Right atrium auricular region (tissue), 2 donors: ENCODE data around the gene INPP5D. TPM values are rescaled to one million over a fixed set of nuclear protein-coding genes. Genes with fewer than 3 reads are reported as not detected.

Source experiments
- DNase-seq: peaks from one replicate; pipeline ENCODE4 v3.0.0-alpha.2; 2019; ENCODE audit warnings: low spot score
- H3K27ac ChIP-seq, 2 donors: fragments of 200-600 bp; sonication (generic); 1 replicate in 1 of 2; 2 replicates in 1 of 2; pipeline ENCODE4 v1.5.1; 2016 to 2019
- H3K27me3 ChIP-seq, 2 donors: fragments of 200-600 bp; sonication (generic); one replicate each; pipeline versions ENCODE4 v1.5.1 to v1.6.0; 2017 to 2019
- H3K36me3 ChIP-seq: fragments of 200-600 bp; sonication (generic); one replicate; pipeline ENCODE4 v1.5.1; 2016
- H3K4me1 ChIP-seq, 2 donors: fragments of 200-600 bp; sonication (generic); one replicate each; pipeline versions ENCODE4 v1.5.1 to v1.6.0; 2017 to 2019
- H3K4me3 ChIP-seq, 2 donors: fragments of 200-600 bp; sonication (generic); 1 replicate in 1 of 2; 2 replicates in 1 of 2; pipeline ENCODE4 v1.5.1; 2017 to 2019; ENCODE audit warnings: mild to moderate bottlenecking in 1 of 2, moderate library complexity in 1 of 2
- H3K9me3 ChIP-seq, 2 donors: fragments of 200-600 bp; sonication (generic); one replicate each; pipeline ENCODE4 v1.5.1; 2019
- CTCF ChIP-seq, 2 donors: fragments of 200-600 bp; sonication (generic); IDR thresholded peaks; one replicate each; pipeline ENCODE4 v1.5.1; 2019; ENCODE audit warnings: antibody characterized with exemption in 2 of 2
- total RNA-seq, 2 donors: library from RNA; depleted of rRNA; stranded (reverse); fragments of >200 nt; gene quantifications; one replicate each; pipeline ENCODE4 v1.1.0, GENCODE V29; 2016

The INPP5D gene
- total RNA-seq, 2 donors from 2014 or later, result 2.9 to 7.0 TPM

- no peak overlapping the region for H3K4me3 ChIP-seq
- no peak for DNase-seq
- no peak overlapping the region for H3K27ac ChIP-seq
- H3K27me3 ChIP-seq, result no peaks in the 10 kb centered on the region
- H3K9me3 ChIP-seq, result no peaks in the 10 kb centered on the region
- H3K36me3 ChIP-seq, result no peaks in the 10 kb centered on the region
- no peak for TF ChIP-seq CTCF (IDR thresholded peaks at IDR 0.05)
- peaks cover 0 to 9% of the 10 kb centered on the region in 2 donors for H3K4me1 ChIP-seq
Measured at GRCh38 chr2:233163486-233164103, 103.5 kb downstream of the INPP5D start.

- Histone ChIP-seq H3K4me1 (peaks cover 0 to 9% of the 10 kb centered on the region in 2 donors), H3K9me3 (no peaks in the 10 kb centered on the region), H3K27ac (no peak overlapping the region), H3K36me3 (no peaks in the 10 kb centered on the region), H3K4me3 (no peak overlapping the region), H3K27me3 (no peaks in the 10 kb centered on the region)
- DNase-seq, result no peak
- TF ChIP-seq CTCF (IDR thresholded peaks at IDR 0.05), result no peak
Measured at GRCh38 chr2:233164128-233164635, 104.0 kb downstream of the INPP5D start.

DNA sequence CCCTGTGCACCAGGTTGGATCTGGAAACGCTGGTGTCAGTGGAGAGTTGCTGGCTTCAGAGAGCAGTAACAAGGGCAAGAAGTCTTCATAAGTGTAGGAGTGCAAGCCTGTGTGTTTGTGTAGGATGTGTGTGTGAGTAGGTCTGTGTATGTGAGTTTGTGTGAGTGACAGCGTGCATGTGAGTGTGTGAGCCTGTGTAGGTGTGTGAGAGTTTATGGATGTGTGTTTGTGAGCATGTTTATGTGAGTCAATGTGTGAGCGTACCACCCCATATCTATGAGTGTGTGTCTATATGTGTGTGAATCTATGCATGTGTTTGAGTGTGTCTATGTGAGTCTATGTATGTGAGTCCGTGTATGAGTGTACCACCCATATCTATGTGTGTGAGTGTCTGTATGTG lies 104.8 kb downstream of the INPP5D start:
- TF ChIP-seq CTCF (IDR thresholded peaks at IDR 0.05), result no peak
- H3K9me3 ChIP-seq, result no peaks in the 10 kb centered on the region

GRCh38 chr2:233165543-233165894 lies 105.4 kb downstream of the INPP5D start:
- Histone ChIP-seq H3K36me3 (no peaks in the 10 kb centered on the region), H3K4me1 (peaks cover 0 to 9% of the 10 kb centered on the region in 2 donors), H3K27ac (no peak overlapping the region), H3K4me3 (no peak overlapping the region), H3K9me3 (no peaks in the 10 kb centered on the region), H3K27me3 (no peaks in the 10 kb centered on the region)
- TF ChIP-seq CTCF (IDR thresholded peaks at IDR 0.05), result no peak
- DNase-seq, result no peak

More for the DNA sequence above, 104.8 kb downstream of the INPP5D start:
- no peaks in the 10 kb centered on the region for H3K36me3 ChIP-seq
- no peak for DNase-seq
- H3K27me3 ChIP-seq, result no peaks in the 10 kb centered on the region
- no peak overlapping the region for H3K4me3 ChIP-seq
- peaks cover 0 to 9% of the 10 kb centered on the region in 2 donors for H3K4me1 ChIP-seq
- H3K27ac ChIP-seq, result no peak overlapping the region

DNA sequence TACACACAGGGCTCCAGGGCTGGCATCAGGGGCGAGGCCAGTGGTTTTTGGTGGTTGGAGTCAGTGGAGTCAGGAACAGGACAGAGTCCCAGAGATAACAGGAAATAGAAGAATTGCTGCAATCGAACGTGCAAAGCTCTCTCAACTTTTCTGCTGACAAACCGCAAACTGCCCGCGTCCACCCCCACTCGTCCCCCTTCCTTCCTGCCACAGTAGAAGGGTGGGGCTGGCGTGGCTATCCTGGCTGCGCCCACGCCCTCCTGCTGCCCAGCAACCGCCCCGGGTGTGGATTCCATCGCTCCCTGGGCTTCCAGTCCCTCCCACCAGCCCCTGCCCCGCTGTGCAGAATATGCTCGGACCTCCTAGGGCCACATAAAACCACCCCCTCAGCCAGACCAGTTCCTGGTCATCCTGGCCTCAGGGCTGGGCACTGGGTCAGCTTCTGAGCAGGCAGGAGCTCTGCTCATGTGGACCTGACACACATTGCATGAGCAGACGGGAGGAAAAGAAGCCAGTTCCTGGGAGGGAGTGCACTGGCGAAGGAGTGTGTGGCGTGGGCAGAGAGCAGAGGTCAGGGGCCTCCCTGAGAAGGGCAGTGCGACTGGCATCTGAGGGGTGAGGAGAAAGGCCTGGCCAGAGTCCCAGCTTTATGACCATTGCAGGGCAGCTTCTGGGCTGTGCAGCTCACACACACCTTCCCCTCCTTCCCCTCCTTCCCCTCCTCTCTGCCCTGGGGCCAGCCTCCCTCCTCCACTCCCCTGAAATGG lies 105.9 kb downstream of the INPP5D start:
- no peak for TF ChIP-seq CTCF (IDR thresholded peaks at IDR 0.05)
- no peaks in the 10 kb centered on the region for H3K36me3 ChIP-seq
- H3K4me3 ChIP-seq, result no peak overlapping the region
- peak; percentile 60 for DNase-seq
- peaks cover 0 to 9% of the 10 kb centered on the region in 2 donors for H3K4me1 ChIP-seq
- H3K9me3 ChIP-seq, result no peaks in the 10 kb centered on the region
- no peak overlapping the region for H3K27ac ChIP-seq
- no peaks in the 10 kb centered on the region for H3K27me3 ChIP-seq
